ENCODE results near the gene SHROOM3.

Gene SHROOM3

GRCh38 chr4:76697129-76697803 is 262.2 kb downstream of the SHROOM3 start:
- H3K4me3 ChIP-seq (replicated peaks; ENCODE audit: low read depth, low read length), result no peak overlapping the region
- no peaks in the 10 kb centered on the region for H3K27me3 ChIP-seq (replicated peaks; ENCODE audit: control insufficient read depth, insufficient read depth, low read length)
- no peak for DNase-seq (ENCODE audit: extremely low read depth, insufficient read length)
- H3K36me3 ChIP-seq (ENCODE audit: control insufficient read depth, insufficient read depth, low read length), result no peaks in the 10 kb centered on the region
- no peak for TF ChIP-seq CTCF (IDR thresholded peaks at IDR 0.05; ENCODE audit: insufficient read depth, low read length, poor library complexity, severe bottlenecking)

- Histone ChIP-seq H3K27me3 (replicated peaks; ENCODE audit: control insufficient read depth, insufficient read depth, low read length) (no peaks in the 10 kb centered on the region), H3K36me3 (ENCODE audit: control insufficient read depth, insufficient read depth, low read length) (no peaks in the 10 kb centered on the region), H3K4me3 (replicated peaks; ENCODE audit: low read depth, low read length) (no peak overlapping the region)
- no peak for TF ChIP-seq CTCF (IDR thresholded peaks at IDR 0.05; ENCODE audit: insufficient read depth, low read length, poor library complexity, severe bottlenecking)
- no peak for DNase-seq (ENCODE audit: extremely low read depth, insufficient read length)
Observed at GRCh38 chr4:76698141-76698540, 263.1 kb downstream of the SHROOM3 start.

GRCh38 chr4:76699751-76700310 is 264.8 kb downstream of the SHROOM3 start:
- DNase-seq (ENCODE audit: extremely low read depth, insufficient read length), result no peak
- TF ChIP-seq CTCF (IDR thresholded peaks at IDR 0.05; ENCODE audit: insufficient read depth, low read length, poor library complexity, severe bottlenecking), result no peak
- no peaks in the 10 kb centered on the region for H3K36me3 ChIP-seq (ENCODE audit: control insufficient read depth, insufficient read depth, low read length)

GRCh38 chr4:76702440-76703122 is 267.6 kb downstream of the SHROOM3 start:
- no peak for DNase-seq (ENCODE audit: extremely low read depth, insufficient read length)
- H3K27me3 ChIP-seq (replicated peaks; ENCODE audit: control insufficient read depth, insufficient read depth, low read length), result no peaks in the 10 kb centered on the region
- no peak overlapping the region for H3K4me3 ChIP-seq (replicated peaks; ENCODE audit: low read depth, low read length)
- no peaks in the 10 kb centered on the region; the same call in 1 of the 2 replicates for H3K36me3 ChIP-seq (ENCODE audit: control insufficient read depth, insufficient read depth, low read length)
- TF ChIP-seq CTCF (IDR thresholded peaks at IDR 0.05; ENCODE audit: insufficient read depth, low read length, poor library complexity, severe bottlenecking), result no peak

More at GRCh38 chr4:76699751-76700310, 264.8 kb downstream of the SHROOM3 start:
- no peak overlapping the region for H3K4me3 ChIP-seq (replicated peaks; ENCODE audit: low read depth, low read length)
- no peaks in the 10 kb centered on the region for H3K27me3 ChIP-seq (replicated peaks; ENCODE audit: control insufficient read depth, insufficient read depth, low read length)

- TF ChIP-seq CTCF (IDR thresholded peaks at IDR 0.05; ENCODE audit: insufficient read depth, low read length, poor library complexity, severe bottlenecking), result no peak
- Histone ChIP-seq H3K4me3 (replicated peaks; ENCODE audit: low read depth, low read length) (no peak overlapping the region), H3K27me3 (replicated peaks; ENCODE audit: control insufficient read depth, insufficient read depth, low read length) (no peaks in the 10 kb centered on the region), H3K36me3 (ENCODE audit: control insufficient read depth, insufficient read depth, low read length) (no peaks in the 10 kb centered on the region; the same call in 1 of the 2 replicates)
- no peak for DNase-seq (ENCODE audit: extremely low read depth, insufficient read length)
Observed at GRCh38 chr4:76703123-76703490, 268.1 kb downstream of the SHROOM3 start.

All from GM06990 (cell line).